Transverse colon (tissue), 4 donors: ENCODE data around the gene KHDRBS2. TPM values are rescaled to one million over a fixed set of nuclear protein-coding genes. Genes with fewer than 3 reads are reported as not detected.

Source experiments
- DNase-seq: peaks from one replicate; pipeline ENCODE4 v3.0.0-alpha.2; 2019
- H3K27ac ChIP-seq, 4 donors: fragments of 200-600 bp; sonication (generic); 2 replicates each; pipeline ENCODE4 v1.5.1; 2016 to 2018; ENCODE audit warnings: inconsistent platforms in 4 of 4
- H3K27me3 ChIP-seq: fragments of 200-600 bp; sonication (generic); 2 replicates; pipeline ENCODE4 v1.5.1; 2017; ENCODE audit warnings: inconsistent platforms
- H3K36me3 ChIP-seq, 4 donors: fragments of 200-600 bp; sonication (generic); 2 replicates each; pipeline ENCODE4 v1.5.1; 2017 to 2019; ENCODE audit warnings: inconsistent platforms in 4 of 4
- H3K4me1 ChIP-seq, 4 donors: fragments of 200-600 bp; sonication (generic); 2 replicates each; pipeline ENCODE4 v1.5.1; 2017 to 2020; ENCODE audit warnings: inconsistent platforms in 4 of 4
- H3K4me3 ChIP-seq, 4 donors: fragments of 200-600 bp; sonication (generic); 1 replicate in 1 of 4; 2 replicates in 3 of 4; pipeline versions ENCODE4 v1.5.1 to v1.6.1; 2017 to 2019; ENCODE audit warnings: inconsistent platforms in 4 of 4
- H3K9me3 ChIP-seq, 2 donors: fragments of 200-600 bp; sonication (generic); 2 replicates each; pipeline ENCODE4 v1.5.1; 2017 to 2019; ENCODE audit warnings: inconsistent platforms in 2 of 2
- CTCF ChIP-seq, 5 experiments: fragments of 200-600 bp in 3 of 5; fragments of 450-650 bp in 2 of 5; sonication (generic) in 3 of 5; IDR thresholded peaks; 1 replicate in 2 of 5; 2 replicates in 3 of 5; pipeline ENCODE4 v1.5.1; 2016 to 2017; ENCODE audit warnings: antibody characterized with exemption in 5 of 5, inconsistent platforms in 3 of 5, mild to moderate bottlenecking in 2 of 5, moderate library complexity in 1 of 5
- EP300 ChIP-seq: sonication (generic); formaldehyde crosslinking; IDR thresholded peaks from one replicate; pipeline ENCODE4 v1.6.1; 2017; ENCODE audit warnings: antibody characterized with exemption, low read depth
- POLR2A ChIP-seq: fragments of 450-650 bp; IDR thresholded peaks from one replicate; pipeline ENCODE4 v1.6.1; 2016; ENCODE audit warnings: antibody characterized with exemption, mild to moderate bottlenecking, moderate library complexity
- POLR2AphosphoS5 ChIP-seq, 3 donors: sonication (generic); formaldehyde crosslinking; IDR thresholded peaks; one replicate each; pipeline ENCODE4 v1.6.1; 2016; ENCODE audit warnings: antibody characterized with exemption in 3 of 3
- WGBS, 2 donors: methylation state at CpG; one replicate each; pipeline ENCODE4 v1.1.5; 2018; ENCODE audit warnings: low coverage in 1 of 2; 5-methylcytosine and 5-hydroxymethylcytosine counted together
- in situ Hi-C, 4 donors: fragments of 200-750 bp; cut with MboI; loops; one replicate each; pipeline versions ENCODE4 v1.15.0 to v1.15.1; 2017; ENCODE audit warnings: low sequenced_read_pairs in 3 of 4, low pct_ligation_motif_present in 1 of 4, low pct_unique_long_range_greater_than_20kb in 1 of 4
- intact Hi-C: fragments of 100-400 bp; cut with DNase I; formaldehyde crosslinking; loops from one replicate; pipeline ENCODE4 v1.15.1; 2023; ENCODE audit warnings: low total_unique reads
- total RNA-seq, 4 donors: library from RNA; depleted of rRNA; stranded (reverse); fragments of >200 nt; gene quantifications; one replicate each; pipeline ENCODE4 v1.1.0, GENCODE V29; 2016

The KHDRBS2 gene
- total RNA-seq, 4 donors from 2014 or later: 1.6 to 4.5 (median 2.5) TPM

GRCh38 chr6:61977099-61977498 lies 308.9 kb downstream of the KHDRBS2 start:
- Histone ChIP-seq H3K4me3 (no peak overlapping the region), H3K4me1 (no peaks in the 10 kb centered on the region), H3K36me3 (no peaks in the 10 kb centered on the region), H3K27ac (no peak overlapping the region), H3K9me3 (no peaks in the 10 kb centered on the region), H3K27me3 (no peaks in the 10 kb centered on the region)
- in situ Hi-C loops: no loop called here
- DNase-seq: no peak
- intact Hi-C loops: no loop called here
- TF ChIP-seq POLR2A (no peak), EP300 (no peak), POLR2AphosphoS5 (IDR thresholded peaks at IDR 0.05) (no peak), CTCF (IDR thresholded peaks at IDR 0.05) (no peak)
- 69% methylated on average over 1 of the region's 1 CpG; no CpG with 5 or more reads in 1 of the 2 donors for WGBS, 2 donors

GRCh38 chr6:61959196-61959595 lies 326.8 kb downstream of the KHDRBS2 start:
- H3K4me3 ChIP-seq: no peak overlapping the region
- H3K36me3 ChIP-seq: no peaks in the 10 kb centered on the region
- TF ChIP-seq POLR2AphosphoS5 (IDR thresholded peaks at IDR 0.05): no peak
- TF ChIP-seq EP300: no peak
- TF ChIP-seq CTCF (IDR thresholded peaks at IDR 0.05): no peak
- TF ChIP-seq POLR2A: no peak
- peaks cover 0 to 6% of the 10 kb centered on the region in 2 donors for H3K9me3 ChIP-seq
- DNase-seq: no peak
- WGBS, 2 donors: 90% methylated on average over 2 of the region's 2 CpGs
- no peaks in the 10 kb centered on the region for H3K27me3 ChIP-seq
- intact Hi-C loops (no loop called here), in situ Hi-C loops (no loop called here)
- no peaks in the 10 kb centered on the region for H3K4me1 ChIP-seq
- no peak overlapping the region for H3K27ac ChIP-seq

GRCh38 chr6:61953851-61954250 lies 332.2 kb downstream of the KHDRBS2 start:
- in situ Hi-C loops: no loop called here

GRCh38 chr6:61951586-61951985 lies 334.4 kb downstream of the KHDRBS2 start:
- no peak for DNase-seq
- Histone ChIP-seq H3K4me1 (no peaks in the 10 kb centered on the region), H3K36me3 (no peaks in the 10 kb centered on the region), H3K9me3 (no peaks in the 10 kb centered on the region), H3K27ac (no peak overlapping the region), H3K27me3 (no peaks in the 10 kb centered on the region), H3K4me3 (no peak overlapping the region)
- intact Hi-C loops: no loop called here
- 24% methylated on average over 1 of the region's 1 CpG; no CpG with 5 or more reads in 1 of the 2 donors for WGBS, 2 donors
- in situ Hi-C loops: no loop called here
- TF ChIP-seq POLR2A: no peak
- TF ChIP-seq POLR2AphosphoS5 (IDR thresholded peaks at IDR 0.05): no peak
- TF ChIP-seq EP300: no peak
- TF ChIP-seq CTCF (IDR thresholded peaks at IDR 0.05): no peak

More at GRCh38 chr6:61953851-61954250, 332.2 kb downstream of the KHDRBS2 start:
- DNase-seq: no peak
- Histone ChIP-seq H3K4me1 (no peaks in the 10 kb centered on the region), H3K27ac (no peak overlapping the region), H3K4me3 (no peak overlapping the region), H3K36me3 (no peaks in the 10 kb centered on the region), H3K27me3 (no peaks in the 10 kb centered on the region), H3K9me3 (peaks cover 0 to 6% of the 10 kb centered on the region in 2 donors)
- no peak for TF ChIP-seq EP300
- no peak for TF ChIP-seq CTCF (IDR thresholded peaks at IDR 0.05)
- TF ChIP-seq POLR2AphosphoS5 (IDR thresholded peaks at IDR 0.05): no peak
- no peak for TF ChIP-seq POLR2A
- intact Hi-C loops: no loop called here
